Peyer's patch (tissue), 4 donors: ENCODE data around the gene MGAT5. TPM values are rescaled to one million over a fixed set of nuclear protein-coding genes. Genes with fewer than 3 reads are reported as not detected.

Experiments used
- DNase-seq, 3 donors: peaks; one replicate each; pipeline ENCODE4 v3.0.0-alpha.2; 2017 to 2019
- H3K27ac ChIP-seq, 4 donors: fragments of 200-600 bp; sonication (generic); one replicate each; pipeline ENCODE4 v1.5.1; 2016 to 2019
- H3K27me3 ChIP-seq, 2 donors: fragments of 200-600 bp; sonication (generic); one replicate each; pipeline ENCODE4 v1.5.1; 2019
- H3K36me3 ChIP-seq, 3 donors: fragments of 200-600 bp; sonication (generic); one replicate each; pipeline ENCODE4 v1.5.1; 2016 to 2019
- H3K4me1 ChIP-seq, 4 donors: fragments of 200-600 bp; sonication (generic); one replicate each; pipeline ENCODE4 v1.5.1; 2016 to 2019
- H3K4me3 ChIP-seq, 4 donors: fragments of 200-600 bp; sonication (generic); 1 replicate in 3 of 4; 2 replicates in 1 of 4; pipeline ENCODE4 v1.5.1; 2016 to 2019; ENCODE audit warnings: mild to moderate bottlenecking in 1 of 4
- H3K9me3 ChIP-seq, 4 donors: fragments of 200-600 bp; sonication (generic); one replicate each; pipeline ENCODE4 v1.5.1; 2016 to 2019; ENCODE audit warnings: mild to moderate bottlenecking in 1 of 4
- CTCF ChIP-seq, 6 experiments: fragments of 450-650 bp in 4 of 6; fragments of 200-600 bp in 2 of 6; sonication (generic) in 1 of 6; IDR thresholded peaks; one replicate each; pipeline ENCODE4 v1.5.1; 2017 to 2019; ENCODE audit warnings: antibody characterized with exemption in 6 of 6, mild to moderate bottlenecking in 3 of 6, moderate library complexity in 1 of 6
- POLR2A ChIP-seq, 2 donors: fragments of 450-650 bp; IDR thresholded peaks; one replicate each; pipeline ENCODE4 v1.5.1; 2017; ENCODE audit warnings: antibody characterized with exemption in 2 of 2, mild to moderate bottlenecking in 2 of 2, moderate library complexity in 2 of 2
- total RNA-seq, 4 donors: library from RNA; depleted of rRNA; stranded (reverse); fragments of >200 nt; gene quantifications; one replicate each; pipeline ENCODE4 v1.1.0, GENCODE V29; 2016

MGAT5 gene
- total RNA-seq, 4 donors from 2014 or later: 106 to 182 (median 117) TPM

GRCh38 chr2:134274121-134274520 lies 20.2 kb downstream of the MGAT5 start:
- Histone ChIP-seq H3K4me1 (peaks cover 0 to 16% (median 5%) of the 10 kb centered on the region in 4 donors), H3K4me3 (no peak overlapping the region), H3K9me3 (no peaks in the 10 kb centered on the region), H3K27ac (peak overlapping the region in 2 of 4 donors; percentile 37 to 56), H3K36me3 (peaks cover 0 to 13% (median 0%) of the 10 kb centered on the region in 3 donors), H3K27me3 (no peaks in the 10 kb centered on the region)
- no peak for TF ChIP-seq POLR2A (IDR thresholded peaks at IDR 0.05)
- TF ChIP-seq CTCF (IDR thresholded peaks at IDR 0.05): no peak
- DNase-seq: peak in 1 of 3 donors; percentile 15

GRCh38 chr2:134275058-134275862 lies 21.4 kb downstream of the MGAT5 start:
- TF ChIP-seq POLR2A (IDR thresholded peaks at IDR 0.05) (no peak), CTCF (IDR thresholded peaks at IDR 0.05) (no peak)
- H3K36me3 ChIP-seq: peaks cover 0 to 14% (median 0%) of the 10 kb centered on the region in 3 donors
- peak overlapping the region in 2 of 4 donors; percentile 37 to 68 for H3K27ac ChIP-seq
- peaks cover 0 to 20% (median 5%) of the 10 kb centered on the region in 4 donors for H3K4me1 ChIP-seq
- H3K27me3 ChIP-seq: no peaks in the 10 kb centered on the region
- peak in 2 of 3 donors; percentile 78 to 87 for DNase-seq
- no peak overlapping the region for H3K4me3 ChIP-seq
- no peaks in the 10 kb centered on the region for H3K9me3 ChIP-seq

- Histone ChIP-seq H3K36me3 (peaks cover 0 to 4% (median 0%) of the 10 kb centered on the region in 3 donors), H3K9me3 (no peaks in the 10 kb centered on the region), H3K4me3 (no peak overlapping the region), H3K27ac (peak overlapping the region in 1 of 4 donors; percentile 68), H3K4me1 (peaks cover 0 to 26% (median 8%) of the 10 kb centered on the region in 4 donors), H3K27me3 (no peaks in the 10 kb centered on the region)
- TF ChIP-seq POLR2A (IDR thresholded peaks at IDR 0.05): no peak
- no peak for TF ChIP-seq CTCF (IDR thresholded peaks at IDR 0.05)
- DNase-seq: peak in 1 of 3 donors; percentile 4
These were observed 22.7 kb downstream of the MGAT5 start for GRCh38 chr2:134276381-134277172.

GRCh38 chr2:134277223-134277622 lies 23.4 kb downstream of the MGAT5 start:
- no peak overlapping the region for H3K4me3 ChIP-seq
- no peak for TF ChIP-seq POLR2A (IDR thresholded peaks at IDR 0.05)
- TF ChIP-seq CTCF (IDR thresholded peaks at IDR 0.05): no peak
- peak overlapping the region in 1 of 4 donors; percentile 68 for H3K27ac ChIP-seq
- peaks cover 0 to 4% (median 0%) of the 10 kb centered on the region in 3 donors for H3K36me3 ChIP-seq
- no peak for DNase-seq
- no peaks in the 10 kb centered on the region for H3K27me3 ChIP-seq
- H3K4me1 ChIP-seq: peaks cover 0 to 33% (median 10%) of the 10 kb centered on the region in 4 donors
- H3K9me3 ChIP-seq: no peaks in the 10 kb centered on the region

- H3K4me1 ChIP-seq: peaks cover 0 to 36% (median 11%) of the 10 kb centered on the region in 4 donors
- no peak for DNase-seq
- TF ChIP-seq CTCF (IDR thresholded peaks at IDR 0.05) (no peak), POLR2A (IDR thresholded peaks at IDR 0.05) (no peak)
- H3K27ac ChIP-seq: peak overlapping the region in 1 of 4 donors; percentile 43
- no peak overlapping the region for H3K4me3 ChIP-seq
- H3K36me3 ChIP-seq: peaks cover 0 to 4% (median 0%) of the 10 kb centered on the region in 3 donors
- H3K9me3 ChIP-seq: no peaks in the 10 kb centered on the region
- H3K27me3 ChIP-seq: no peaks in the 10 kb centered on the region
These were observed 24.7 kb downstream of the MGAT5 start for GRCh38 chr2:134278553-134278952.
